H1 (cell line): ENCODE results near the gene PHRF1. TPM values are rescaled to one million over a fixed set of nuclear protein-coding genes. Genes with fewer than 3 reads are reported as not detected.

Source experiments
- CTCF ChIA-PET: fragments of 300-600 bp; sonication (Branson Sonifier 250); formaldehyde crosslinking; loops from one replicate; lab custom pipeline; 2021; ENCODE audit not compliant: partially characterized antibody; lab: Charles Lee
- POLR2A ChIA-PET: fragments of 300-600 bp; sonication (Branson Sonifier 250); formaldehyde crosslinking; loops from one replicate; lab custom pipeline; 2021; ENCODE audit warnings: inconsistent platforms; ENCODE audit not compliant: partially characterized antibody; lab: Charles Lee
- DNase-seq, 2 experiments: peaks; one replicate each; pipeline versions ENCODE4 v3.0.0 to v3.0.0-alpha.2; 2010 to 2022; ENCODE audit warnings: low spot score in 2 of 2, low read depth in 1 of 2, mixed read lengths in 1 of 2
- FAIRE-seq: peaks from 2 replicates; lab custom pipeline; 2011; peaks lifted over from hg19 to GRCh38; lab: Jason Lieb, UNC
- H2AFZ ChIP-seq: 2 replicates; pipeline ENCODE4 v1.8.1; 2012; ENCODE audit warnings: low read length, inconsistent platforms
- H2AK5ac ChIP-seq: 2 replicates; pipeline ENCODE4 v1.6.1; 2013; ENCODE audit warnings: low read depth, low read length
- H2BK120ac ChIP-seq: replicated peaks from 2 replicates; pipeline ENCODE3; 2013; ENCODE audit warnings: low read depth, low read length, inconsistent platforms
- H2BK12ac ChIP-seq: 2 replicates; pipeline ENCODE4 v1.6.1; 2013; ENCODE audit warnings: low read depth, low read length
- H2BK15ac ChIP-seq: 2 replicates; pipeline ENCODE4 v1.6.1; 2013; ENCODE audit warnings: low read length
- H2BK20ac ChIP-seq: 2 replicates; pipeline ENCODE4 v1.6.1; 2013; ENCODE audit warnings: low read length
- H2BK5ac ChIP-seq: 2 replicates; pipeline ENCODE4 v1.6.1; 2013; ENCODE audit warnings: low read depth, low read length
- H3K14ac ChIP-seq: 2 replicates; pipeline ENCODE4 v1.6.1; 2013; ENCODE audit warnings: inconsistent platforms; ENCODE audit not compliant: insufficient read length
- H3K18ac ChIP-seq: 2 replicates; pipeline ENCODE4 v1.6.1; 2013; ENCODE audit warnings: low read length; ENCODE audit errors: extremely low read depth
- H3K23ac ChIP-seq: 2 replicates; pipeline ENCODE4 v1.6.1; 2013; ENCODE audit warnings: inconsistent platforms; ENCODE audit not compliant: insufficient read length
- H3K23me2 ChIP-seq: 2 replicates; pipeline ENCODE4 v1.6.1; 2013; ENCODE audit warnings: low read depth, low read length
- H3K27ac ChIP-seq: 2 replicates; pipeline ENCODE4 v1.6.1; 2011; ENCODE audit warnings: low read depth, low read length, inconsistent platforms
- H3K27me3 ChIP-seq, 4 experiments: replicated peaks in 1 of 4; 1 replicate in 1 of 4; 2 replicates in 3 of 4; pipeline versions ENCODE4 v1.6.1 to v1.8.1; 2011 to 2013; ENCODE audit warnings: low read length in 3 of 4, mild to moderate bottlenecking in 3 of 4, inconsistent platforms in 2 of 4, mixed read lengths in 2 of 4, moderate library complexity in 1 of 4; ENCODE audit not compliant: control insufficient read depth in 3 of 4, insufficient read depth in 3 of 4; ENCODE audit errors: extremely low read depth in 1 of 4
- H3K36me3 ChIP-seq, 4 experiments: 2 replicates each; pipeline versions ENCODE4 v1.6.1 to v1.8.1; 2011 to 2013; ENCODE audit warnings: mild to moderate bottlenecking in 4 of 4, low read length in 3 of 4, moderate library complexity in 2 of 4, control low read depth in 1 of 4, inconsistent platforms in 1 of 4; ENCODE audit not compliant: insufficient read depth in 4 of 4, control insufficient read depth in 2 of 4
- H3K4ac ChIP-seq: replicated peaks from 2 replicates; pipeline ENCODE3; 2013; ENCODE audit warnings: low read length, low read depth, mixed read lengths, inconsistent platforms; ENCODE audit not compliant: insufficient read length
- H3K4me1 ChIP-seq, 4 experiments: replicated peaks in 1 of 4; 1 replicate in 1 of 4; 2 replicates in 3 of 4; pipeline versions ENCODE4 v1.6.1 to v1.8.1; 2011 to 2013; ENCODE audit warnings: low read length in 3 of 4, inconsistent platforms in 2 of 4, mixed read lengths in 1 of 4; ENCODE audit not compliant: insufficient read depth in 4 of 4, control insufficient read depth in 3 of 4
- H3K4me2 ChIP-seq, 2 experiments: 2 replicates each; pipeline versions ENCODE4 v1.6.1 to v1.8.1; 2011 to 2013; ENCODE audit warnings: low read depth in 2 of 2, low read length in 2 of 2, control low read depth in 1 of 2, inconsistent platforms in 1 of 2, mild to moderate bottlenecking in 1 of 2; ENCODE audit not compliant: insufficient read depth in 1 of 2
- H3K4me3 ChIP-seq, 4 experiments: fragments of 200-600, 300-600 bp in 1 of 4; sonication (generic), shearing (Covaris generic), sonication (Bioruptor Twin) in 1 of 4; 2 replicates each; pipeline versions ENCODE4 v1.5.1 to v1.8.1; 2011 to 2016; ENCODE audit warnings: low read length in 4 of 4, low read depth in 3 of 4, control low read depth in 2 of 4, inconsistent platforms in 2 of 4, mild to moderate bottlenecking in 2 of 4, mixed read lengths in 1 of 4, moderate library complexity in 1 of 4; ENCODE audit not compliant: insufficient read depth in 2 of 4; ENCODE audit errors: extremely low read depth in 1 of 4
- H3K56ac ChIP-seq: replicated peaks from 2 replicates; pipeline ENCODE3; 2013; ENCODE audit warnings: low read depth, mild to moderate bottlenecking, mixed read lengths, low read length, inconsistent platforms; ENCODE audit not compliant: insufficient read length
- H3K79me1 ChIP-seq: 2 replicates; pipeline ENCODE4 v1.6.1; 2013; ENCODE audit warnings: low read depth, low read length, control low read depth
- H3K79me2 ChIP-seq, 2 experiments: 2 replicates each; pipeline versions ENCODE4 v1.6.1 to v1.8.1; 2012 to 2013; ENCODE audit warnings: low read length in 2 of 2, mild to moderate bottlenecking in 2 of 2, inconsistent platforms in 1 of 2; ENCODE audit not compliant: insufficient read depth in 2 of 2, control insufficient read depth in 1 of 2
- H3K9ac ChIP-seq, 4 experiments: replicated peaks in 1 of 4; 1 replicate in 1 of 4; 2 replicates in 3 of 4; pipeline versions ENCODE4 v1.6.1 to v1.8.1; 2011 to 2013; ENCODE audit warnings: low read depth in 3 of 4, low read length in 3 of 4, control low read depth in 2 of 4, mild to moderate bottlenecking in 2 of 4, moderate library complexity in 2 of 4, inconsistent platforms in 1 of 4; ENCODE audit errors: extremely low read depth in 1 of 4
- H3K9me3 ChIP-seq, 2 experiments: 2 replicates each; pipeline versions ENCODE4 v1.6.1 to v1.8.1; 2012 to 2013; ENCODE audit warnings: mild to moderate bottlenecking in 2 of 2, moderate library complexity in 2 of 2, control low read depth in 1 of 2, inconsistent platforms in 1 of 2, low read depth in 1 of 2, low read length in 1 of 2, mixed read lengths in 1 of 2; ENCODE audit not compliant: insufficient read depth in 2 of 2
- H4K20me1 ChIP-seq, 2 experiments: replicated peaks in 1 of 2; 2 replicates each; pipeline versions ENCODE3 to v1.8.1; 2011 to 2013; ENCODE audit warnings: inconsistent platforms in 2 of 2, low read length in 2 of 2, mild to moderate bottlenecking in 1 of 2; ENCODE audit not compliant: insufficient read depth in 2 of 2, control insufficient read depth in 1 of 2
- H4K5ac ChIP-seq: 2 replicates; pipeline ENCODE4 v1.6.1; 2013; ENCODE audit warnings: low read length, low read depth, mixed read lengths, inconsistent platforms; ENCODE audit not compliant: insufficient read length
- H4K8ac ChIP-seq: 2 replicates; pipeline ENCODE4 v1.8.0; 2013; ENCODE audit warnings: mild to moderate bottlenecking, moderate library complexity, low read length, inconsistent platforms; ENCODE audit not compliant: insufficient read depth; ENCODE audit errors: extremely low read depth
- H4K91ac ChIP-seq: replicated peaks from 2 replicates; pipeline ENCODE3; 2013; ENCODE audit warnings: low read length, mixed read lengths, inconsistent platforms; ENCODE audit not compliant: insufficient read length
- EP300 ChIP-seq, 2 experiments: IDR thresholded peaks; 1 replicate in 1 of 2; 2 replicates in 1 of 2; pipeline ENCODE4 v1.6.1; 2011 to 2012; ENCODE audit warnings: low read depth in 2 of 2, low read length in 2 of 2, mild to moderate bottlenecking in 2 of 2, borderline replicate concordance in 1 of 2, inconsistent platforms in 1 of 2, moderate library complexity in 1 of 2
- TBP ChIP-seq: IDR thresholded peaks from 2 replicates; pipeline ENCODE4 v1.6.1; 2011; ENCODE audit warnings: low read depth, low read length, improper control_type of control experiment
- WGBS, 2 experiments: shearing (Covaris generic) in 1 of 2; methylation state at CpG; one replicate each; pipeline versions ENCODE4 v1.1.6 to v1.1.7; 2013 to 2015; ENCODE audit warnings: low lambda C conversion rate in 2 of 2, mixed read lengths in 2 of 2, inconsistent platforms in 1 of 2, low coverage in 1 of 2, missing lambda C conversion rate in 1 of 2; ENCODE audit not compliant: insufficient replicate concordance in 2 of 2, insufficient coverage in 1 of 2, insufficient read length in 1 of 2; ENCODE audit errors: extremely low coverage in 1 of 2, missing lambda C conversion rate in 1 of 2; 5-methylcytosine and 5-hydroxymethylcytosine counted together
- polyA plus RNA-seq, 7 experiments: library from polyadenylated mRNA; depleted of rRNA in 3 of 7; stranded (reverse) in 5 of 7; unstranded in 2 of 7; fragments of >200 nt in 5 of 7; fragments of 200-250 nt in 2 of 7; gene quantifications; 1 replicate in 5 of 7; 2 replicates in 1 of 7; 4 replicates in 1 of 7; pipeline versions ENCODE4 v1.2.1 to v1.2.3, GENCODE V29; 2011 to 2013; ENCODE audit warnings: missing spikeins in 2 of 7, mixed read lengths in 2 of 7
- total RNA-seq: library from RNA; stranded (reverse); fragmentation: NEBNext Ultra II Directional; extraction: Animal tissue kit (Norgen Biotek cat#: 25700); gene quantifications from 2 replicates; pipeline ENCODE4 v1.2.1, GENCODE V29; 2021

PHRF1 gene
- total and polyA plus RNA-seq, 2 of the 8 experiments (the other 6 are each of a cell fraction or from before 2014, with no cell fraction given) = 13.4 to 37.3 TPM

GRCh38 chr11:607020-607780, 30.9 kb downstream of the PHRF1 start:
- DNase-seq = no peak
- Histone ChIP-seq H3K9me3 (no peaks in the 10 kb centered on the region), H2BK5ac (no peak overlapping the region; the same call in 1 of the 2 replicates), H4K8ac (no peak overlapping the region), H2BK20ac (no peak overlapping the region), H3K18ac (no peak overlapping the region), H3K4me2 (no peak overlapping the region), H3K14ac (no peak overlapping the region), H3K27me3 (no peaks in the 10 kb centered on the region), H2BK120ac (no peak overlapping the region), H3K56ac (no peak overlapping the region), H3K4me1 (no peaks in the 10 kb centered on the region), H3K27ac (no peak overlapping the region), H3K79me1 (peaks cover 7% of the 10 kb centered on the region; the same call in 1 of the 2 replicates), H3K23me2 (no peaks in the 10 kb centered on the region), H2AFZ (no peak overlapping the region), H2BK15ac (no peak overlapping the region), H3K4me3 (no peak overlapping the region), H2BK12ac (no peak overlapping the region), H3K4ac (no peak overlapping the region), H4K5ac (no peak overlapping the region), H2AK5ac (no peak overlapping the region), H4K91ac (no peak overlapping the region), H3K36me3 (peaks cover 31 to 84% (median 66%) of the 10 kb centered on the region in 4 experiments), H3K79me2 (no peaks in the 10 kb centered on the region), H3K9ac (no peak overlapping the region), H3K23ac (no peak overlapping the region), H4K20me1 (peaks cover 11 to 22% of the 10 kb centered on the region in 2 experiments)
- FAIRE-seq = no peak
- TF ChIP-seq TBP (no peak), EP300 (IDR thresholded peaks at IDR 0.05; ENCODE audit: borderline replicate concordance in 1 of 2, low read depth in 2 of 2, low read length in 2 of 2) (no peak)
- 95% methylated on average over 34 of the region's 35 CpGs; no CpG with 5 or more reads in 1 of the 2 experiments for WGBS, 2 experiments
- POLR2A ChIA-PET = interaction anchor here (1.0 to 1.7 kb wide), 4 partner anchors 18 to 32 kb away, joined by 3 to 5 read pairs (median 4); no protein-coding TSS in a partner anchor
- CTCF ChIA-PET = interaction anchor here (0.5 to 1.7 kb wide), 7 partner anchors 9 to 234 kb away, joined by 3 to 5 read pairs (median 4); partner anchors contain the start of gene IRF7
